A673 (cell line): ENCODE data around the gene RGS4. TPM values are rescaled to one million over a fixed set of nuclear protein-coding genes. Genes with fewer than 3 reads are reported as not detected.

Experiments
- BruUV-seq: library from RNA; stranded (reverse); fragments of 400-500 nt; replicated peaks from 2 replicates; lab custom pipeline; 2021; lab: Mats Ljungman, UMichigan
- CTCF ChIA-PET: fragments of 300-600 bp; sonication (Branson Sonifier 250); formaldehyde crosslinking; loops from one replicate; lab custom pipeline; 2022; ENCODE audit warnings: antibody characterized with exemption; lab: Charles Lee
- POLR2A ChIA-PET: fragments of 300-600 bp; sonication (Branson Sonifier 250); formaldehyde crosslinking; loops from one replicate; lab custom pipeline; 2022; ENCODE audit warnings: antibody characterized with exemption; ENCODE audit not compliant: low non-redundant PET; lab: Charles Lee
- DNase-seq: peaks from one replicate; pipeline ENCODE4 v3.0.0-alpha.2; 2015; ENCODE audit warnings: low spot score
- H3K27ac ChIP-seq: fragments of 200-600 bp; sonication (generic); 2 replicates; pipeline ENCODE4 v1.5.1; 2016; ENCODE audit warnings: mixed run types, low read depth, mild to moderate bottlenecking, mixed read lengths, antibody characterized with exemption, low read length; ENCODE audit not compliant: poor library complexity, severe bottlenecking
- H3K27me3 ChIP-seq: fragments of 200-600 bp; sonication (generic); replicated peaks from 2 replicates; pipeline ENCODE4 v1.6.1; 2017; ENCODE audit warnings: mixed run types, low read depth, mild to moderate bottlenecking, mixed read lengths, antibody characterized with exemption, low read length; ENCODE audit not compliant: insufficient read depth, poor library complexity
- H3K36me3 ChIP-seq: fragments of 200-600 bp; sonication (generic); 2 replicates; pipeline ENCODE4 v1.6.1; 2016; ENCODE audit warnings: mixed run types, mild to moderate bottlenecking, mixed read lengths, antibody characterized with exemption, low read length; ENCODE audit not compliant: insufficient read depth, poor library complexity, severe bottlenecking
- H3K4me1 ChIP-seq: fragments of 200-600 bp; sonication (generic); 2 replicates; pipeline ENCODE4 v1.6.1; 2017; ENCODE audit warnings: mixed run types, mild to moderate bottlenecking, mixed read lengths, antibody characterized with exemption, low read length; ENCODE audit not compliant: insufficient read depth, poor library complexity, severe bottlenecking
- H3K4me3 ChIP-seq: fragments of 200-600 bp; sonication (generic); 2 replicates; pipeline ENCODE4 v1.5.1; 2016; ENCODE audit warnings: low read depth, mixed run types, mild to moderate bottlenecking, mixed read lengths, low read length; ENCODE audit not compliant: poor library complexity, severe bottlenecking
- H3K9me3 ChIP-seq: fragments of 200-600 bp; sonication (generic); 2 replicates; pipeline ENCODE4 v1.6.1; 2016; ENCODE audit warnings: mixed run types, low read depth, mild to moderate bottlenecking, mixed read lengths, antibody characterized with exemption, low read length; ENCODE audit not compliant: poor library complexity, severe bottlenecking
- EZH2 ChIP-seq: fragments of 200-600 bp; sonication (generic); IDR thresholded peaks from 2 replicates; pipeline ENCODE4 v1.6.1; 2017; ENCODE audit warnings: borderline replicate concordance, low read depth, mild to moderate bottlenecking, mixed read lengths, antibody characterized with exemption, low read length; ENCODE audit not compliant: poor library complexity, severe bottlenecking
- intact Hi-C: fragments of 100-400 bp; cut with micrococcal nuclease; formaldehyde crosslinking; loops from one replicate; pipeline ENCODE4 v1.10.0; 2022; ENCODE audit not compliant: unreplicated experiment
- total RNA-seq: library from RNA; stranded (reverse); gene quantifications from 2 replicates; pipeline ENCODE4 v1.2.3, GENCODE V29; 2021
- TF ChIP-seq, protein P1 (sequence below): fragments of 300-800, 200-600 bp; sonication (generic); conservative IDR thresholded peaks from 2 replicates; pipeline ENCODE4 v1.5.1; 2017; ENCODE audit warnings: low read depth, mild to moderate bottlenecking, antibody characterized with exemption, low read length, moderate library complexity, mixed read lengths

The RGS4 gene
- total RNA-seq, 1 experiment from 2014 or later: 23.8 TPM

DNA sequence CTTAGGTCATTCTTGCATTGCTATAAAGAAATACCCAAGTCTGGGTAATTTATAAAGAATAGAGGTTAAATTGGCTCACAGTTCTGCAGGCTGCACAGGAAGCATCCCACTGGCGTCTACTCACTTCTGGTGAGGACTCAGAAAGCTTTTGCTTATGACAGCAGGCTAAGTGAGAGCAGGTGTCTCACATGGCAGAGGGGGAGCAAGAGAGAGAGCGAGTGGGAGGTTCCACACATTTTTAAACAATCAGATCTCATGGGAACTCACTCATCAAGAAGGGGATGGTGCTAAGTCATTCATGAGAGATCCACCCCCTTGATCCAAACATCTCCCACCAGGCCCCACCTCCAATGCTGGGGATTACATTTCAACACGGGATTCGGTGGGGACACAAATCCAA lies 13.6 kb upstream of the RGS4 start:
- TF ChIP-seq EZH2: no peak
- TF ChIP-seq, protein P1, sequence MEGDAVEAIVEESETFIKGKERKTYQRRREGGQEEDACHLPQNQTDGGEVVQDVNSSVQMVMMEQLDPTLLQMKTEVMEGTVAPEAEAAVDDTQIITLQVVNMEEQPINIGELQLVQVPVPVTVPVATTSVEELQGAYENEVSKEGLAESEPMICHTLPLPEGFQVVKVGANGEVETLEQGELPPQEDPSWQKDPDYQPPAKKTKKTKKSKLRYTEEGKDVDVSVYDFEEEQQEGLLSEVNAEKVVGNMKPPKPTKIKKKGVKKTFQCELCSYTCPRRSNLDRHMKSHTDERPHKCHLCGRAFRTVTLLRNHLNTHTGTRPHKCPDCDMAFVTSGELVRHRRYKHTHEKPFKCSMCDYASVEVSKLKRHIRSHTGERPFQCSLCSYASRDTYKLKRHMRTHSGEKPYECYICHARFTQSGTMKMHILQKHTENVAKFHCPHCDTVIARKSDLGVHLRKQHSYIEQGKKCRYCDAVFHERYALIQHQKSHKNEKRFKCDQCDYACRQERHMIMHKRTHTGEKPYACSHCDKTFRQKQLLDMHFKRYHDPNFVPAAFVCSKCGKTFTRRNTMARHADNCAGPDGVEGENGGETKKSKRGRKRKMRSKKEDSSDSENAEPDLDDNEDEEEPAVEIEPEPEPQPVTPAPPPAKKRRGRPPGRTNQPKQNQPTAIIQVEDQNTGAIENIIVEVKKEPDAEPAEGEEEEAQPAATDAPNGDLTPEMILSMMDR: no peak
- CTCF ChIA-PET: interaction anchor here (1.0 to 1.7 kb wide), 2 partner anchors 13 kb away, joined by 3 to 8 read pairs; partner anchors contain the start of gene RGS4
- Histone ChIP-seq H3K9me3 (no peaks in the 10 kb centered on the region), H3K4me1 (peaks cover 29% of the 10 kb centered on the region), H3K4me3 (peak overlapping the region; percentile 24), H3K27me3 (no peaks in the 10 kb centered on the region), H3K27ac (peak overlapping the region; percentile 75), H3K36me3 (no peaks in the 10 kb centered on the region)
- peak; percentile 98 for DNase-seq
- BruUV-seq: no TSS peak
- intact Hi-C loops: loop anchor here (2.0 kb wide), 1 partner anchor 17 kb away; no protein-coding TSS in a partner anchor
- POLR2A ChIA-PET: no interaction called here

DNA sequence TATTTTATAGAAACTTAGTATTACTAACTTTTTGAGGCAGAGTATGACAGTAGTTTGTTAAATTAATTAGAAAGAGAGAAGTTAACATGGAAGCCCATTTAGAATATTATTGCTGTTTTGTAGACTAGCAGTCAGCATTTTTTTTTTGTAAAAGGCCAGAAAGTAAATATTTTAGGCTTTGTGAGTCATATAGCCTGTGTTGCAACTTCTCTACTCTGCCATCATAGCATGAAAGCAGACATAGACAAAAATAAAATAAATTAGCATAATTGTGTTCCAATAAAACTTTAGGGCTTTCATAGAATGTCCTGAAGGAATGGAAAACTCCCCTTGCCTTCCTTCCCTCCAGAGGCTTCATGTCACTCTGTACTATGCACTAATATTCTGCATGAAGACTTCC lies 12.3 kb upstream of the RGS4 start:
- peak; percentile 64 for DNase-seq
- no TSS peak for BruUV-seq
- CTCF ChIA-PET: interaction anchor here (1.7 kb wide), 1 partner anchor 12 kb away, joined by 8 read pairs; the partner anchor contains the start of gene RGS4

DNA sequence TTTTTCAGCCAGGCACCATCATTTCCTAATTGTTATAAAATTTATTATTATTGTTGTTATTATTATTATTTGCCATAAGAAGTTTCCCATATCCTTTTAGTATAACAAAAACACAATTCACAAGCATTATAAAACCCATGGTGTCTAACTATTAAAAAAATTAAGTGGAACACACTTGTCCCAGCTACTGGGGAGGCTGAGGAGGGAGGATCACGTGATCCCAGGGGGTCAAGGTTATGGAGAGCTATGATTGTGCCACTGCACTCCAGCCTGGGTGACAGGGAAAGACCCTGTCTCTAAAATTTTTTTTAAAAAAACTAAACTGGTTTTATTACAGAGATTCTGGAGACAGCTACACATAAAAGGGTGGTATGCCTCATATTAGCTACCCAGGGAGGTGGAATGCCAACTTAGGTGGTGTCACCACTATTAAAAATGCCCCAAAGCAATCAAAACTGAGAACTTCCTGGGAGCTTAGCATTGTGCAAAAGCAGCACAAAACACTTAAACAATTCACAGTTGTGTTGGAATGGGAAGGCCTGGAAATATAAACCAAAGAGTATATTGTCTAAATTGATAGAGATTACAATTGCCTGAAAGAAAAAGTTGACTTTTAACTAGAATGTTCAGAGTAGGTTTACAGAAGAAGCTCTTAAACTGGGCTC lies 8.7 kb upstream of the RGS4 start:
- intact Hi-C loops: no loop called here
- CTCF ChIA-PET: no interaction called here
- no TSS peak for BruUV-seq

More for the DNA sequence above, 12.3 kb upstream of the RGS4 start:
- Histone ChIP-seq H3K36me3 (no peaks in the 10 kb centered on the region), H3K4me3 (no peak overlapping the region), H3K27ac (peak overlapping the region; percentile 75), H3K4me1 (peaks cover 29% of the 10 kb centered on the region), H3K9me3 (no peaks in the 10 kb centered on the region), H3K27me3 (no peaks in the 10 kb centered on the region)
- POLR2A ChIA-PET: no interaction called here
- TF ChIP-seq, protein P1: no peak
- no peak for TF ChIP-seq EZH2
- intact Hi-C loops: no loop called here

More for the DNA sequence above, 8.7 kb upstream of the RGS4 start:
- Histone ChIP-seq H3K9me3 (no peaks in the 10 kb centered on the region), H3K27me3 (no peaks in the 10 kb centered on the region), H3K36me3 (no peaks in the 10 kb centered on the region), H3K27ac (no peak overlapping the region), H3K4me3 (no peak overlapping the region), H3K4me1 (peaks cover 15% of the 10 kb centered on the region)
- DNase-seq: no peak
- TF ChIP-seq, protein P1: no peak
- TF ChIP-seq EZH2: no peak
- POLR2A ChIA-PET: no interaction called here
